ENCODE data around the gene FOXA3.

FOXA3 gene

GRCh38 chr19:45863840-45864628 is at the start of gene FOXA3:
FOXA3 (plus strand) TSS chr19:45864326; CDS start chr19:45864457, 131 bp downstream.
- peak within 1 kb of the TSS; percentile 48 for H3K4me3 ChIP-seq (ENCODE audit: low read depth, low read length)
- no peaks in the 10 kb centered on the region for H3K9me3 ChIP-seq (ENCODE audit: severe bottlenecking)
- DNase-seq: peak; percentile 77
- no peak within 1 kb of the TSS for H3K27ac ChIP-seq
- H3K36me3 ChIP-seq: peaks cover 13% of the 10 kb centered on the region
- no peaks in the 10 kb centered on the region for H3K27me3 ChIP-seq (ENCODE audit: insufficient read depth, low read depth, severe bottlenecking)
- peak; percentile 61 for TF ChIP-seq CTCF (IDR thresholded peaks at IDR 0.05; ENCODE audit: low read depth, low read length)

GRCh38 chr19:45814851-45815480 is 49.2 kb upstream of the FOXA3 start, which contains the start of gene RSPH6A:
RSPH6A (minus strand) TSS chr19:45815308; CDS start chr19:45815176, 132 bp downstream.
- Histone ChIP-seq H3K27ac (peak within 1 kb of the TSS; percentile 41), H3K4me3 (ENCODE audit: low read depth, low read length) (peak within 1 kb of the TSS; percentile 46)
- no peak for TF ChIP-seq CTCF (IDR thresholded peaks at IDR 0.05; ENCODE audit: low read depth, low read length)

GRCh38 chr19:45815481-45816216 is 48.5 kb upstream of the FOXA3 start:
- peak; percentile 66 for DNase-seq
- H3K27ac ChIP-seq: peak overlapping the region; percentile 41
- no peaks in the 10 kb centered on the region for H3K9me3 ChIP-seq (ENCODE audit: severe bottlenecking)
- TF ChIP-seq CTCF (IDR thresholded peaks at IDR 0.05; ENCODE audit: low read depth, low read length): no peak
- H3K27me3 ChIP-seq (ENCODE audit: insufficient read depth, low read depth, severe bottlenecking): no peaks in the 10 kb centered on the region
- H3K36me3 ChIP-seq: peaks cover 6% of the 10 kb centered on the region
- H3K4me3 ChIP-seq (ENCODE audit: low read depth, low read length): peak overlapping the region; percentile 46

More at GRCh38 chr19:45814851-45815480, 49.2 kb upstream of the FOXA3 start, which contains the start of gene RSPH6A:
- DNase-seq: no peak
- no peaks in the 10 kb centered on the region; the same call in 1 of the 2 replicates for H3K36me3 ChIP-seq
- no peaks in the 10 kb centered on the region for H3K27me3 ChIP-seq (ENCODE audit: insufficient read depth, low read depth, severe bottlenecking)
- H3K9me3 ChIP-seq (ENCODE audit: severe bottlenecking): no peaks in the 10 kb centered on the region

GRCh38 chr19:45816236-45817009 is 47.7 kb upstream of the FOXA3 start:
- TF ChIP-seq CTCF (IDR thresholded peaks at IDR 0.05; ENCODE audit: low read depth, low read length): no peak
- Histone ChIP-seq H3K9me3 (ENCODE audit: severe bottlenecking) (no peaks in the 10 kb centered on the region), H3K4me3 (ENCODE audit: low read depth, low read length) (peak overlapping the region; percentile 46), H3K27ac (peak overlapping the region; percentile 41), H3K27me3 (ENCODE audit: insufficient read depth, low read depth, severe bottlenecking) (no peaks in the 10 kb centered on the region), H3K36me3 (peaks cover 11% of the 10 kb centered on the region)
- DNase-seq: no peak

GRCh38 chr19:45817010-45817724 is 47.0 kb upstream of the FOXA3 start:
- Histone ChIP-seq H3K27me3 (ENCODE audit: insufficient read depth, low read depth, severe bottlenecking) (no peaks in the 10 kb centered on the region), H3K36me3 (peaks cover 15% of the 10 kb centered on the region), H3K4me3 (ENCODE audit: low read depth, low read length) (no peak overlapping the region), H3K27ac (peak overlapping the region; percentile 41), H3K9me3 (ENCODE audit: severe bottlenecking) (no peaks in the 10 kb centered on the region)
- TF ChIP-seq CTCF (IDR thresholded peaks at IDR 0.05; ENCODE audit: low read depth, low read length): peak; percentile 90
- peak; percentile 97 for DNase-seq
